ENCODE results near the gene C1QTNF8.
A peak's percentile ranks its signal among the peaks of the same experiment; 100 is the strongest.

Gene C1QTNF8

DNA sequence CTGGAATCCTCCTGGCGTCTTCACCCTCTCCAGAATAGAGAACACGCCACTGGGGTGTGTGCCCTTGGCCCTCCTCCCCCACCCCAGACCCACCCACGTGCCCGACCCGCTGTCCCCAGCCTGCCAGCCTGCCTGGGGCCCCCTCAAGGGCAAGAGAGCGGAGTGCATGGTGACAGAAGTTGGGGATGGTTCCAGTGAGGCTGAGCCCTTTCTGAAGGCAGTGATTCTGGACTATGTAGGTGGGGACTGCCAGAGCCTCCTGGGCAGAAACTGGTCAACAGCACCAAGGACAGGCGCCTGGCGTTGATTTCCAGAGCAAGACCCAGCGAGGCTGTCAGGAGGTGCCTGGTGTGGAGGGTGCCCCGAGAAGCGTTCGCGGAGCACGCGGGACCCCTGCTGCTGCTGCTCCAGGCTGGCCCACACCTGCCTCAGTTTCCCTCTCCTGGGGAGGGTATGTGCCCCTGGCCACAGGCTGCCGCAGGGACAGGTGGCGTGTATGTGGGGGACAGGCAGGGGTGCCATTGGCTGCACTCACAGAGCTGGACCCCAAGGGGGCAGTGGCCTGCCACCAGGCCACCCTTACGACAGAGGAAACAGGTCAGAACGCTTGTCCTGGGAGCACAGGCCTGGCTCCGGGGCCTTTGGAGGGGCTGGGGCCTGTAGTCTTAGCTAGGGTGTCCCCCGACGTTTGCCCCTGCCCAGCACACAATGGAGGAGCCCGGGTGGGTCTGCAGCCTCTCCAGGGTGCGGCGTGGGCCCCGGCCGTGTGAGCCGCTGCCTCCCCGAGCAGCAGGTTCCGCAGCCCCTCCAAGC, 22.3 kb downstream of the C1QTNF8 start:
- DNase-seq = no peak

GRCh38 chr16:1073262-1073558, 22.8 kb downstream of the C1QTNF8 start:
- DNase-seq = no peak

GRCh38 chr16:1072526-1073261, 23.4 kb downstream of the C1QTNF8 start, which contains the start of gene SSTR5:
Gene SSTR5, plus strand, starts transcription at chr16:1072747. Its CDS starts 6,122 bp downstream, at chr16:1078869.
- DNase-seq = no peak

DNA sequence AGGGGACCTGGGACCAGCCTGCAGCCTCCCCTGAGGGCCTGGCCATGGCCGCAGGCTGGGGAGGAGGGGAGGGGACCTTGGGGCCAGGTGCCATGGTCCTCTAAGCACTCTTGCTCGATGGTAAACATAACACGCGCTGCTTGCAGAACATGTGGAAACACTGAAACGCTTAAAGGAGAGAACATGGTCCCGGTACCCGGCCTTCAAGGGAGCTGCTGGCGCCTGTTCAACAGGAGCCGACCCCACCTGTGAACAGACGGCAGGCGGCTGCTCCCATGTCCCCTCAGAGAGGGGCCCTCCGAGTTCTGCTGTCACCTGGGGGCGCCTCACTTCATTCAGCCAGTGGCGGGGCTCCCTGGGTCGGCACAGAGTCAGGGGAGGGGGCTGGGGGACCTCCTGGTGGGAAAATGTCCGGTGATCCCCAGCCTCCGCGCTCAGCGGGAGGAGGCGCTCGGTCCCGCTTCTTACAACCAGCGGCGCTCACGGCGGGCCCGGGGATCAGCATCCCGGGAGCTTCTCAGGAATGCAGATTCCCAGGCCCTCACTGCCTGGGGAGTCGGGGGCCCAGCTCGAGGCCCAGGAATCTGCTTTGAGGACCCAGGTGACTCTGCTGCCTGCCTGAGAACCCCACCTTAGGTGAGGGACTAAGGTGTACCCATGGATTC, 24.4 kb downstream of the C1QTNF8 start:
- no peak for DNase-seq

DNA sequence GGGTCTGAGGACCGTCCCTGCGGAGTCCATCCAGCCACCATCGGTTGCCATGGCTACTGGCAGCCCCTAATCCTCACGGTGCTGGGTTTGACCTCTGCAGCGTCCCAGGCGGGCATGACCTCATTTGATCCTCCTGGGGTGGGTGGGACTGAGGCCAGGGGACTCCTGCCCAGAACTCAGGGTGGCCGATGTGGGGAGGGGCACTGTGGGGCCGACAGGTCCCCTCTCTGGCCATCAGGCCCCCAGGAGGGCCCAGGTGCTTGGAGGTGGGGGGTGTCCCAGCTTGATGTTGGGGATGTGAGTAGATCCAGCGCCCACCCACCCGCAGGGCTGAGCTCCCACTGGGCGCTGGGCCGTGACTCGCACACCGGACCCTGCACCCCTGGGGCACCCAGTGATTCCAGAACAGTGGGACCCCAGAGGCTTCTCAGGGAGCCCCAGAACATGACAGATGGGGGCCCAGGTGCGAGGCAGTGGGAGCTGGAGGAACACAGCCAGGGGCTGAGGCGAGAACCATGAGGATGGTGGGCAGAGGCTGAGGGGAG, 25.1 kb downstream of the C1QTNF8 start:
- DNase-seq = no peak

DNA sequence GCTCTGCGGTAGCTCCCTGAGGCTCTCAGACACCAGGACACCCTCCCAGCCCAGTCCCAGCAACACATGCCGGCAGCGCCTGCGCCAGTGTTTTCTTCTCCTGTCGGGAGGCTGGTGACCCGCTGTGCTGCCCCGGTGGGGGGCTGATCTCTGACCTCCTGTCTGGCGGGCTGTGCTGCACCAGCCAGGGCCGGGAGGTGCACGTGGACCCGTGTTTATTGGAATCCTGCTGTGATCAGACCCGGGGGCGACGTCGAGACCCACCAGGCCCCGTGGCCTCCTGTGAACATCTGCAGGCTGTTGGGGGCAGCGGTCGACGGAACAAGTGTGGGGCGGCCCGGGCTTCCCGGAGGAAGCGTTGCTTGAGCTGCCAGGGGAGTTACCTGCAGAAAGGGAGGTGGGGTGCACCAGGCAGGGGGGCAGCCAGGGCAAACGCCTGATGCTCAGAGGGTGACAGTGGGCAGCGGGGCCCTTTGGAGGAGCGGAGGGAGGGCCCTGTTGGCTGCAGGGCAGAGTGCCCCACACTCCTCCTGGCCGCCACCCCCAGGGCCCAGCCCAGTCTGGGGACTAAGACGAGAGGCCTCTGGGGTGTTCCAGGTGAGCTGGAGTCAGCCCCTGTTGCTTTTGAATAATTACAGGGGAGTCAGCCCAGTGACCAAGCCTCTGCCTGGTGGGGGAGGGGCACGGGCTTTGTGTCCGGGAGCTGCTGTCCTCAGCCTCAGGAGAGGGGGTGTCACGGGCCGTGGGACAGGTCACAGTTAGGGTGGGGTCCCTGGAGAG, 25.8 kb downstream of the C1QTNF8 start:
- DNase-seq = no peak

DNA sequence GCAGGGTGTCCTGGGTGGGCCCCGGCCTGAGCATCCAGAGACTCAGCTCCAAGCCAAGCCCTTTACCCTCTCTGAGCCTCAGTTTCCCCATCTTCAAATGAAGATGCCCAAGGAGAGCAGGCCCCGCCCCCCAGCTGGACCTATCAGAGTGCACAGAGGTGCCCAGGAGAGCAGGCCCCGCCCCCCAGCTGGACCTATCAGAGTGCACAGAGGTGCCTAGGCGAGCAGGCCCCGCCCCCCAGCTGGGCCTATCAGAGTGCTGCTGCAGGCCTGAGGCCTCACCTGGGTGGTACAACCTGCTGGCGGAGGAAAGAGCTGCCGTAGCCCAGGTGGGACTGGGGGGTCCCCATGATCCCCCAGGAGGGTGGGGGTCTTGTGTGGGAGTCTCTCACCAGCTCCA, 26.9 kb downstream of the C1QTNF8 start:
- no peak for DNase-seq

DNA sequence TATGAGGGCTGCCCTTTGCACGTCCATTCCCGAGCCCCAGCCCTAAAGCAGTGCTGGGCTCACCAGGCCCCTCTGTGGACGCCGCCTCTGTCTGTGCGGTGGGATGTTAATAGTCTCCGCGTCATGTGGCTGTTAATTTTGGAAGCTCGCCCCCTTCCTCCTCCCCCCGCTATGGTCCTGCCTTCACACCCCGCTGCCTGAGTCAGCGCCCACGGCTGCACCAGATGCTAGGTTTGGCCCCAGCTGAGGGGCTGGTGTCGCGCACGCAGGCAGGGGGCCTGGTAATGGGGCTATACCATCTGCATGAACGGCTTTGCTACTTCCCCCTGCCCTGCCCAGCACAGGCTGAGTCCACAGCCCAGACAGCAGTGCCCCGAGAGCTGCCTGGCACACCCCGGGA, 27.6 kb downstream of the C1QTNF8 start:
- DNase-seq = no peak

- no peak for DNase-seq
Observed at GRCh38 chr16:1067629-1068028, 28.4 kb downstream of the C1QTNF8 start.

GRCh38 chr16:1066584-1067172, 29.4 kb downstream of the C1QTNF8 start:
- no peak for DNase-seq

GRCh38 chr16:1065469-1066128, 30.4 kb downstream of the C1QTNF8 start:
- DNase-seq = no peak

- no peak for DNase-seq
Observed at GRCh38 chr16:1063728-1064127, 32.3 kb downstream of the C1QTNF8 start.

DNA sequence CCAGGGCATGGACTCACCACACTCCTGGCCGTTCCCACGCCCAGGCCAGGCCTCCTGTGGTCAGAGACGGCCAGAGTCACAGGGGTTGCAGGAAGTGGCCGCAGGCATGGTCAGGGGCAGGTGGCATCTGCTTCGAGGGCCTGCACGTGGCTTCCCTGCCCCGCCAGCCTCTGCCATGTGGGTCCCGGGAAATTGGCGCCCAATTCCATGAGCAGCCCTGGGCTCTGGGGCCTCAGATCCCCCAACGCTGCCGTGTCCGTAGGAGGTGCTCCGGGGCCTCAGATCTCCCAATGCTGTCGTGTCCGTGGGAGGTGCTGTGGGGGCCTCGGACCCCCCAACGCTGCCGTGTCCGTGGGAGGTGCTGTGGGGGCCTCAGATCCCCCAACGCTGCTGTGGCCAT, 33.1 kb downstream of the C1QTNF8 start:
- DNase-seq = no peak

DNA sequence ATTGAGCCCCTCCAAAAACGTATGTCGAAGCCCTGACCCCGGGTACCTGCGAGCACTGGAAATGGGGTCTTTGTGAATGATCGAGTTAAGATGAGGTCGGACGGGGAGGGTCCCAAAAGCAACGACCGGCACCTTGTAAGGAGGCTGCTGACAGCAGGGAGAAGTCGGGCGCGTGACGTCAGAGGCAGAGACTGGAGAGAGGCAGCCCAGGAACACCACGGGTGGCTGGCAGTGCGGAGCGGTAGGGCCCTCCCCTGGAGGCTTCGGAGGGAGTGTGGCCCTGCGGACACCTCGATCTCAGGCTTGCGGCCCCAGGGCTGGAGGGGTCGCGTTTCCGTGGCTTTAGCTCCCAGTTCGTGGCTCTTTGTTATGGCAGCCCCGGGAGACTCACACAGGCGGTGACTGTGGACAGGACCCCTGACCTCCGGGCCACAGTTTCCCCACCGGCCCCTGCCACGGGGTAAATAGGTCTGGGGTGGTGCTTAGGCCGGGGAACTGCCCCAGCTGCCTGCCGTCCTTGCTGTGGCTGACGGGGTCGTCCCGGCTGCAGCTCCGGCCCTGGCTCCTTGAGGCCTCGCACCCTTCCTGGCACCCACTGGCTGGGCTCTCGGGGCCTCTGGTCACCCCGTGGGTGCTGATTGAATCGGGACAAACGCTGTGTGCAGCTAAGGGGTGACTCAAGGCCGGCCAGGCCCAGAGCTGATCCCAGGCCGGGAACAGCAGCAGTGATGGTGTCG, 34.1 kb downstream of the C1QTNF8 start:
- no peak for DNase-seq

DNA sequence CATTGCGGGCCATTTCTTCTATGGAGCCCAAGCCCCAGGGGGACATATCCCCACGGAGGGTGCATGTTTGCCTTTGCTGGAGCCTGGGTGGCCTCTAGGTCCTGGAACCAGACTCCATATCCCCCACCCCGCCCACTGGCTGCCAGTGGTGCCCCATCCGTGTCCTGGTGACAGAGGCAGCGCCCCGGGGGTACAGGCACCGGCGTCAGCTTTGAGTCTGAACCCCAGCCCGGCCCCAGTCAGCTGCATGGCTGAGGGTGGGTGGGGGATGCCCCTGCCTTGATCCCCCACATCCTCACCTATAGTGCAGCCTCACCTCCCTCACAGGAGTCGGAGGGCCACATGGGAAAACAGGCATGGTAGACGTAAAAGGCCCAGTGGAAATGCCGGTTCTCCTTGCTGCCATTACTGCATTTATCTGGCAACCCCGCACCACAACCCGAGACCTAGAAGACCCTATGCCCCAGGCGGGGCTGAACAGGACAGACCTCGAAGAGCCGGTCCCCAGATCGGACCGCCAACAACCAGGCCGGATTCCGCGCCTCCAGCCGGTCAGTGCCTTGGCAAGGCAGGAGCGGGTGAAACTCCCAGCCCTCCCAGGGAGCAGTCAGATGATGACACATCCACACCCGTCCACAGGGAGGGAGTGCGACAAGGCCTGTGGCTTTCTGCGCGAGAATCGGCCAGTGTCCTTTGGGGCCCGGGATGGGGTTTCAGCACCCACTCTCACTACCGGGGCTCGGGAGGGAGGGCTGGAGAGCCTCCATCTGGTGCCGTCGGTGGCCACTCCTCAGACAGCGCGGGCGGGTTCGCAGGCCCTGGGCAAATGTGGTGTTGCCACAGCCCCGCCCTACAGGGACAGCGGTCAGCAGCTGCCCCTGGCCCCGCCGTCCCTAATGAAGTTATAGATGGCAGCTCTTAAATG, 35.4 kb downstream of the C1QTNF8 start:
- no peak for DNase-seq

- no peak for DNase-seq
Observed at GRCh38 chr16:1059310-1059709, 36.7 kb downstream of the C1QTNF8 start.

DNA sequence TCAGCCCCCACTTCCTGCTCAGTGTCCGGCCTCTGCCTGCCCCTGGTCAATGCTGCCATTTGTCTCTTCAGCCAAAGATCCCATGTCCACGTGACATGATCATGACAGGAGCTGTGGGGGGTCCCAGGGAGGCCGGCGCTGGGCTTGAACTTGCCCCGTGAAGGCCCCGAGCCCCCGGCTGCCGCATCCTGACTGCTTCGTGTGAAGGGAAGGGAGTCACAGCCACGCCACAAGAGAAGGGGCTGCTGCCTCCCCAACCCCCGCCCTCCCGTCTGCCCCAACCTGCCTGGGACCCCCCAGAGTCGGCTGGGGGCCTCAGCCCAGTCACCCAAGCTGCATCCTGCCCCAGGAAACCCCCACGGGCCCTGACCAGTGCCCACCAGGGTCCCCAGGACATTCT, 37.8 kb downstream of the C1QTNF8 start:
- DNase-seq = no peak

DNA sequence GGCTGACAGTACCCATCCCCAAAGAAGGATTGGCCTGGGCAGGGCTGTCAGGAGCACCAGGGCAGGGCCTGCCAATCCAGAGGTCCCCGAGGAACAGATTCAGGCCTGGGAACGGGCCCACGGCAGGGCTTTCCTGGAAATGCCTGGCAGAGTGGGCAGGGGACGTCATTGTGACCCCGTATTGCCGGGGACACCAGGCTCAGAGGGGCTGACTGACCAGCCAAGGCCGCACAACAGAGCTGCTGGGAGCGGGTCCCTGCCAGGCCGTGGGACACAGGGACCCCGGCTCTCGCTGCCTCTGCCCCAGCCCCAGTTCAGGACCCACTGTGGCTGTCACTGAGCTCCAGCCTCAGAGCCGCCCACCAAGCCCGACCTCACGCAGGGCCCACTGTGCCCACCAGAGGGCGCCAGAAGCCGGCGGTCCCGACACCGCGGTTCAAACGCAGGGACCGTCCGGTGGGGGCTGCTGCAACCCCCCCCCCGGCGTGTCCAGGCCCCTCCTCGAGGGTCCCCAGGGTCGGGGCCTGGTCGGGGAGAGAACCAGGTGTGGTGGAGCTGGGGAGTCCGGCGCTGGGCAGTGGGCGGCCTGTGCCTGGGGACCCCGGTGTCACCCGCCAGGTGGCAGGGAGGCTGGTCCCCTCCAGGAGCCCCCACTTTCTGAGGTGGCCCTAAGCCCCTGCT, 38.7 kb downstream of the C1QTNF8 start:
- DNase-seq = peak in 5 of 6 experiments; percentile 23 to 66 (median 43)

DNA sequence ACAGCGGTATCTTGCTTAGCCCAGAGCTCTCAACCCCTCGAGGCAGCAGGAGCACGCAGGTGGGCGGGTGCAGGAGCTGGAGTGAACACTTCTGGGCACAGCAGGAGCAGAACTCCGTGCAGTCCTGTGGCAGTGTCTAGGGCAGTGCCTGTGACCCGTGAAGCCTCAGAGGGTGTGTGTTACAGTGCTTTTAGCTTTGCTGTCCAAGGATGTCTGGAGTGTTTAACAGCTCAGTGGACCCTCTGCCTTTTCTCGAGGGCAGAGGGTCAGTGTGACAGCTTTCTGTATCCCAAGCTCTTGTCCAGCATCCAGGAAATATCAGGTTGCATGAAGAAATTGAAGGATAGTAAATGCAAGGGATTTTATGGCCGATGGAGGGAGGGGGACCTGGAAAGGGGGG, 39.8 kb downstream of the C1QTNF8 start:
- no peak for DNase-seq
